Stomach (tissue), 9 donors: ENCODE measurements around the gene CHST11. TPM values are rescaled to one million over a fixed set of nuclear protein-coding genes. Genes with fewer than 3 reads are reported as not detected.

ENCODE experiments used
- DNase-seq, 2 donors: peaks; one replicate each; pipeline versions ENCODE4 v3.0.0 to v3.0.0-alpha.2; 2013 to 2019
- H3K27ac ChIP-seq, 5 donors: fragments of 200-600 bp in 4 of 5; sonication (generic) in 4 of 5; one replicate each; pipeline ENCODE4 v1.5.1; 2013 to 2019; ENCODE audit warnings: mild to moderate bottlenecking in 1 of 5, moderate library complexity in 1 of 5
- H3K27me3 ChIP-seq, 3 donors: fragments of 200-600 bp; sonication (generic); one replicate each; pipeline ENCODE4 v1.5.1; 2017 to 2019; ENCODE audit warnings: mixed run types in 1 of 3
- H3K36me3 ChIP-seq, 4 donors: fragments of 200-600 bp; sonication (generic); 1 replicate in 3 of 4; 2 replicates in 1 of 4; pipeline ENCODE4 v1.5.1; 2016 to 2019
- H3K4me1 ChIP-seq, 4 donors: fragments of 200-600 bp; sonication (generic); one replicate each; pipeline ENCODE4 v1.5.1; 2016 to 2019
- H3K4me3 ChIP-seq, 4 donors: fragments of 200-600 bp; sonication (generic) in 3 of 4; one replicate each; pipeline ENCODE4 v1.5.1; 2016 to 2019; ENCODE audit warnings: mild to moderate bottlenecking in 1 of 4
- H3K9me3 ChIP-seq, 4 donors: fragments of 200-600 bp; sonication (generic); one replicate each; pipeline ENCODE4 v1.5.1; 2016 to 2019
- CTCF ChIP-seq, 7 experiments: fragments of 450-650 bp in 4 of 7; fragments of 200-600 bp in 3 of 7; sonication (generic) in 3 of 7; IDR thresholded peaks; one replicate each; pipeline ENCODE4 v1.5.1; 2016 to 2019; ENCODE audit warnings: antibody characterized with exemption in 7 of 7, control low read depth in 2 of 7, mild to moderate bottlenecking in 1 of 7
- EP300 ChIP-seq: sonication (generic); formaldehyde crosslinking; IDR thresholded peaks from one replicate; pipeline ENCODE4 v1.6.1; 2017; ENCODE audit warnings: antibody characterized with exemption
- POLR2A ChIP-seq, 4 donors: fragments of 450-650 bp; IDR thresholded peaks; one replicate each; pipeline ENCODE4 v1.6.1; 2016; ENCODE audit warnings: antibody characterized with exemption in 4 of 4, control low read depth in 2 of 4, mild to moderate bottlenecking in 1 of 4, moderate library complexity in 1 of 4
- POLR2AphosphoS5 ChIP-seq, 3 donors: sonication (generic); formaldehyde crosslinking; IDR thresholded peaks; one replicate each; pipeline ENCODE4 v1.6.1; 2016; ENCODE audit warnings: antibody characterized with exemption in 3 of 3
- WGBS, 5 donors: extraction: QIAGEN DNeasy Blood & Tissue Kit in 3 of 5; methylation state at CpG; one replicate each; pipeline versions ENCODE4 v1.1.5 to v1.1.7; 2013 to 2018; 5-methylcytosine and 5-hydroxymethylcytosine counted together
- intact Hi-C: fragments of 100-400 bp; cut with DNase I; formaldehyde crosslinking; loops from one replicate; pipeline ENCODE4 v1.15.1; 2023; ENCODE audit warnings: low total_unique reads
- polyA plus RNA-seq, 3 donors: library from polyadenylated mRNA; stranded (reverse); fragments of 200-250 nt; gene quantifications; one replicate each; pipeline ENCODE4 v1.2.3, GENCODE V29; 2013
- total RNA-seq, 5 donors: library from RNA; depleted of rRNA; stranded (reverse); fragments of >200 nt; gene quantifications; one replicate each; pipeline versions ENCODE4 v1.1.0 to v1.2.3, GENCODE V29; 2014 to 2016
- donor health status: healthy with polysubstance abuse.
- donor health status: Bipolar disorder and iron deficiency.
- donor health status: healthy.

The CHST11 gene
- total and polyA plus RNA-seq, 8 donors: 2.3 to 192 (median 18.6) TPM

GRCh38 chr12:104637604-104638003 lies 180.9 kb downstream of the CHST11 start:
- intact Hi-C loops: no loop called here
- 70 to 83% (median 77%) methylated on average over 6 of the region's 6 CpGs for WGBS, 5 donors
- Histone ChIP-seq H3K4me1 (peaks cover 0 to 29% (median 6%) of the 10 kb centered on the region in 4 donors), H3K4me3 (no peak overlapping the region), H3K36me3 (no peaks in the 10 kb centered on the region), H3K27me3 (no peaks in the 10 kb centered on the region), H3K27ac (no peak overlapping the region), H3K9me3 (no peaks in the 10 kb centered on the region)
- TF ChIP-seq POLR2AphosphoS5 (IDR thresholded peaks at IDR 0.05): no peak
- TF ChIP-seq EP300: no peak
- TF ChIP-seq CTCF (IDR thresholded peaks at IDR 0.05): no peak
- no peak for TF ChIP-seq POLR2A (IDR thresholded peaks at IDR 0.05)
- DNase-seq: no peak

- intact Hi-C loops: no loop called here
- H3K4me1 ChIP-seq: peaks cover 0 to 32% (median 4%) of the 10 kb centered on the region in 4 donors
- 88 to 96% (median 91%) methylated on average over 4 of the region's 4 CpGs for WGBS, 5 donors
- TF ChIP-seq CTCF (IDR thresholded peaks at IDR 0.05) (no peak), POLR2AphosphoS5 (IDR thresholded peaks at IDR 0.05) (no peak), POLR2A (IDR thresholded peaks at IDR 0.05) (no peak), EP300 (no peak)
- no peaks in the 10 kb centered on the region for H3K36me3 ChIP-seq
- no peak overlapping the region for H3K4me3 ChIP-seq
- DNase-seq: no peak
- H3K27me3 ChIP-seq: no peaks in the 10 kb centered on the region
- H3K9me3 ChIP-seq: no peaks in the 10 kb centered on the region
- H3K27ac ChIP-seq: peak overlapping the region in 1 of 5 donors; percentile 2
Measured at GRCh38 chr12:104638218-104638850, 181.6 kb downstream of the CHST11 start.

GRCh38 chr12:104638851-104639240 lies 182.1 kb downstream of the CHST11 start:
- no peak overlapping the region for H3K4me3 ChIP-seq
- WGBS, 5 donors: 78 to 90% (median 83%) methylated on average over 3 of the region's 3 CpGs
- no peaks in the 10 kb centered on the region for H3K9me3 ChIP-seq
- peaks cover 0 to 37% (median 9%) of the 10 kb centered on the region in 4 donors for H3K4me1 ChIP-seq
- no peaks in the 10 kb centered on the region for H3K27me3 ChIP-seq
- H3K27ac ChIP-seq: peak overlapping the region in 1 of 5 donors; percentile 2
- intact Hi-C loops: no loop called here
- DNase-seq: no peak
- TF ChIP-seq POLR2AphosphoS5 (IDR thresholded peaks at IDR 0.05) (no peak), POLR2A (IDR thresholded peaks at IDR 0.05) (no peak), EP300 (no peak), CTCF (IDR thresholded peaks at IDR 0.05) (no peak)
- H3K36me3 ChIP-seq: no peaks in the 10 kb centered on the region

GRCh38 chr12:104640956-104641355 lies 184.2 kb downstream of the CHST11 start:
- Histone ChIP-seq H3K4me3 (no peak overlapping the region), H3K27ac (peak overlapping the region in 1 of 5 donors; percentile 46), H3K4me1 (peaks cover 0 to 56% (median 17%) of the 10 kb centered on the region in 4 donors), H3K36me3 (no peaks in the 10 kb centered on the region), H3K9me3 (no peaks in the 10 kb centered on the region), H3K27me3 (no peaks in the 10 kb centered on the region)
- intact Hi-C loops: no loop called here
- WGBS, 5 donors: 90 to 100% (median 98%) methylated on average over 1 of the region's 1 CpG
- no peak for TF ChIP-seq EP300
- TF ChIP-seq POLR2A (IDR thresholded peaks at IDR 0.05): no peak
- TF ChIP-seq POLR2AphosphoS5 (IDR thresholded peaks at IDR 0.05): no peak
- TF ChIP-seq CTCF (IDR thresholded peaks at IDR 0.05): no peak
- DNase-seq: no peak
